Epithelial cell of proximal tubule (primary cell): Measurements from ENCODE around the gene MGAT5. TPM values are rescaled to one million over a fixed set of nuclear protein-coding genes. Genes with fewer than 3 reads are reported as not detected.

Experiments used
- DNase-seq: peaks from one replicate; pipeline ENCODE4 v3.0.0-alpha.2; 2011; ENCODE audit warnings: low read depth
- H3K4me3 ChIP-seq: 2 replicates; pipeline ENCODE4 v1.5.1; 2011; ENCODE audit warnings: low read depth, mild to moderate bottlenecking, low read length
- total RNA-seq: library from RNA; depleted of rRNA; stranded (reverse); fragments of >200 nt; gene quantifications from 2 replicates; pipeline ENCODE4 v1.2.3, GENCODE V29; 2015
- TF ChIP-seq, protein P1 (sequence below): conservative IDR thresholded peaks from 2 replicates; pipeline ENCODE4 v1.5.1; 2012; ENCODE audit warnings: low read depth, mild to moderate bottlenecking, low read length

MGAT5 gene
- total RNA-seq, 1 donor from 2014 or later: 34.0 TPM

DNA sequence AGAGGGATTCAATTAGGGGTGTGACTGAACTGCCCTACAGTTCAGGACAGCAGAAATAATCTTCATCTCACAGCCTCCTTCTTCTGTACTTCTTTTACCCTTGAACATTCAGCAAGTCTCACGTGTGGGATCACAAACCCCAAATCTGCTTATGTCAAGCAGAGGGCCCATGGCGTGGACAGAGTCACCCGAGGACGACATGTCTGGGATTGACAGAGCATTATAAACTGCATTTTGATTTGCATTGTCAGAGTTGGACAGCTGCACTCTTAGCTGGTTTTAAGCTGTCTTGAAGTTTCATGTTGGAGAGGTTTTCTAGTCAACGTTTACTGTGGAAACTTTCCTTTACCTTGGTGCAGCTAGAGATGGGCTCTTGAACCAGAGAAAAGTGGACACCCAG, 26.4 kb downstream of the MGAT5 start:
- H3K4me3 ChIP-seq: no peak overlapping the region
- TF ChIP-seq, protein P1, sequence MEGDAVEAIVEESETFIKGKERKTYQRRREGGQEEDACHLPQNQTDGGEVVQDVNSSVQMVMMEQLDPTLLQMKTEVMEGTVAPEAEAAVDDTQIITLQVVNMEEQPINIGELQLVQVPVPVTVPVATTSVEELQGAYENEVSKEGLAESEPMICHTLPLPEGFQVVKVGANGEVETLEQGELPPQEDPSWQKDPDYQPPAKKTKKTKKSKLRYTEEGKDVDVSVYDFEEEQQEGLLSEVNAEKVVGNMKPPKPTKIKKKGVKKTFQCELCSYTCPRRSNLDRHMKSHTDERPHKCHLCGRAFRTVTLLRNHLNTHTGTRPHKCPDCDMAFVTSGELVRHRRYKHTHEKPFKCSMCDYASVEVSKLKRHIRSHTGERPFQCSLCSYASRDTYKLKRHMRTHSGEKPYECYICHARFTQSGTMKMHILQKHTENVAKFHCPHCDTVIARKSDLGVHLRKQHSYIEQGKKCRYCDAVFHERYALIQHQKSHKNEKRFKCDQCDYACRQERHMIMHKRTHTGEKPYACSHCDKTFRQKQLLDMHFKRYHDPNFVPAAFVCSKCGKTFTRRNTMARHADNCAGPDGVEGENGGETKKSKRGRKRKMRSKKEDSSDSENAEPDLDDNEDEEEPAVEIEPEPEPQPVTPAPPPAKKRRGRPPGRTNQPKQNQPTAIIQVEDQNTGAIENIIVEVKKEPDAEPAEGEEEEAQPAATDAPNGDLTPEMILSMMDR: no peak

DNA sequence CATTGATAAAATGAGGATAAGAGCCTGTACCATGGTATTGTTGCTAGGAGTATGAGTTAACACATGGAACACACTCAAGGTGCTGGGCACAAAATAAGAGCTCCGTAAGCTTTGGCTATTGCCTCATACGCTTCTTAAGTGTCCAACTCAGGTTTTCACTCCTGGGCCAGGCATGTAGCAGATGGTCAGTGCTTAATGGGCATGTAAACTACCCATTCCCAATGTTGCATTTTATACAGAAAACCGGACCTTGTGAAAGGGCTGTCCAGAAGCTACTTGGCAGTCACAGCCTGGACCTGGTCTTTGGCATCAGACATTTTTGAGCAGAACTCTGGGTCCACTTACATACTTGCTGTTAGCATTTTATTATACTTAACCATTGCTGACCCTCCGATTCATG, 26.9 kb downstream of the MGAT5 start:
- DNase-seq: no peak
- H3K4me3 ChIP-seq: no peak overlapping the region
- TF ChIP-seq, protein P1: no peak

More for the DNA sequence above, 26.4 kb downstream of the MGAT5 start:
- DNase-seq: no peak

DNA sequence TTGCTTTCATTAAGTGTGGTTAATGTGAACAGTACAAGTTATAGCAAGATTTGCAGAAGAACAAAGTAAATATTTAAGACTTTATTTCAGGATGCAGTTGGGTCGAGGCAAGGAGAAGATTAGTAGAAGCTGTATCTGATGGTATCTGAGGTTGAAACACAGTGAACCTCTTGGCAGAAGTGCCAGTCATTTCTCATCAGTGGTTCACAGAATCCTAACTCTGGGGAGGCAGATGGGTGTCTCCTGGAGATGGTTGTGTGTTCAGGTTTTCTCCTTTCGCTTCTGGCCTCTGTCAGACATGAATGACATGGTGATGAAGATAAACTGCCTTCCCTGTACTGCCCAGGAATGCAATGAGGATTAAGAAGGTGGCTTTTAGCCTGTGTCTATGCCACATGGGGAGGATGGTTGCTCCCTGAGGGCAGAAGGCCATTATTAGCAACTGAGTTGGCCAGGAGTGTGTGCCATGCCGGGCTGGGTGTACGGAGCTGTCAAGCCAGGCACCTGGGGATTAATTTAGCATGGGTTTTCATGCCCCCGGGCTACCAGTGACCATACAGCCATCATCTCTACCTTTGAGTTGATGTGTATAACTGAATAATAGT, 28.0 kb downstream of the MGAT5 start:
- DNase-seq: no peak
- TF ChIP-seq, protein P1: no peak
- no peak overlapping the region for H3K4me3 ChIP-seq

DNA sequence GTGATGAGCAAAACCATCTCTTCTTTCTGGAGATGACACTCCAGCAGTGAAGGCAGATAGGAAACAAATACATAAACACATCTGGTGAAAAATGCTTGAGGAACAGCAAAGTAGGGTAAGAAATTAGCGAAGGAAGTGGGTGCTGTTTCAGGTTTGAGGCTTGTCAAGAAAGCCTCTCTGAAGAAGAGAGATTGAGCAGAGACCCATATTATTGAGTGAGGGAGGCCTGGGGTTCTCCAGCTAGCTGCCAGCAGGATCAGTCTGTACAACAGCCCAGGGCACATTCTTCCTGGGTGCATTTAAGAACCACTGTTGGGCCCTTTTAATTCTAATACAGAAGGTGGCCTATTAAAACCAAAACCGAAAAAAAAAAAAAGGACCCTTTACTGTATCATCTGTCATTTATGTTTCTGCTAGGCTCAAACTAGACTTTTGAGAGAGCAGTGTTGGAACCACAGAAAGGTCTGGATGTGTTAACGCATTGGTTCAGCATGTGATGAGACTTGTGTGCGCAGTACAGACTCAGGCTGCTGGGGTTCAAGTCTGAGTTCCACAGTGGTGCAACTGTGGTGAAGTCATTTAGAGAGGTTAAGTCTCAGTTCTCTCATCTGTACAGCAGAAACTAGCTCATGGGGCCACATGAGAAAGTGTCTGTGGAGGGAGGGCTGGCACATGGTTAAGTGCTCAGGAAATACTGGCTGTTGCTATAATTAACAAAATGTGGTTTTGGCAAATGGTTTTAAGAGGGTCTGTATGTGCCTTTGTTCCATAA, 28.9 kb downstream of the MGAT5 start:
- TF ChIP-seq, protein P1: no peak
- H3K4me3 ChIP-seq: no peak overlapping the region
- DNase-seq: no peak

DNA sequence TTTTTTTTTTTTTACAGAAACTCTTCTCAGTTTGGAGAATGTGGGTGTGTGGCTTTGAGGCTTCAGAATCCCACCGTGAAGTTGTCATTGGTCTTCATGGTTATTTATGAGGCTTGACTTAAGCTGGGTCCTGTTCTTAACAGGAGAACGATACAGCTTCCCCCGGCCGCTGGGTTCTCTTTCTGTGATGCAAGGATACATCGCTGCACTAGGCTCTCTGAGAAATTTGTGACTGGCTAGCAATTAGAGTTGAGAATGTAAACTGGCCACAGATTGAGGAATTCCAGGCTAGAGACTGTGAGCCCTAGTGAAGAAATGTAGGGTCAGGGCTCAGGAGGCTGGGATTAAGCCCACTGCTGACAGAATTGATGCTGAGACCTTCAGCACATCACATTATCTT, 29.8 kb downstream of the MGAT5 start:
- DNase-seq: no peak
- H3K4me3 ChIP-seq: no peak overlapping the region
- TF ChIP-seq, protein P1: no peak

DNA sequence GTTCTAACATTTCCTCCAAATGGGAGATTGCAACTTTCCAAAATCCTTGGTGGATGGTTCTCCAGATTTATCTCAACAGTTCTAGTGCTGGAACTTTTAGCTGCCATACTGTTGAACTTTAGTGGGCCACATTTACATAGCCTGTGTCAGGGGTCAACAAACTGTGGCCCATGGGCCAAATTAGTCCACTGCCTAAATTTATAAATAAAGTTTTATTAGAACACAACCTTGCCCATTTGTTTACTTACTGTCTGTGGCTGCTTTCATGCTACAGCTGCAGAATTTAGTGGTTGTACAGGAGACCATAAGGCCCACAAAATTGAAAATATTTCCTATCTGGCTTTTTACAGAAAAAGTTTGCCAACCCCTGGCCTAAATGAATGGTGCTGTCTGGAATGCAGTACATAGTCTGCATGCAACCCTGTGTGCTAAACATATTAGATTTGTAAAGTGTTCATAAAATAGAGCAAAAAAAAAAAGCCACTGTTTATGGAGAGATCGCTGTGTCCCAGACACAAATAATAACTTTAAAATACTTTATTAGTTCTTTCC, 30.3 kb downstream of the MGAT5 start:
- no peak overlapping the region for H3K4me3 ChIP-seq
- DNase-seq: no peak
- TF ChIP-seq, protein P1: no peak

DNA sequence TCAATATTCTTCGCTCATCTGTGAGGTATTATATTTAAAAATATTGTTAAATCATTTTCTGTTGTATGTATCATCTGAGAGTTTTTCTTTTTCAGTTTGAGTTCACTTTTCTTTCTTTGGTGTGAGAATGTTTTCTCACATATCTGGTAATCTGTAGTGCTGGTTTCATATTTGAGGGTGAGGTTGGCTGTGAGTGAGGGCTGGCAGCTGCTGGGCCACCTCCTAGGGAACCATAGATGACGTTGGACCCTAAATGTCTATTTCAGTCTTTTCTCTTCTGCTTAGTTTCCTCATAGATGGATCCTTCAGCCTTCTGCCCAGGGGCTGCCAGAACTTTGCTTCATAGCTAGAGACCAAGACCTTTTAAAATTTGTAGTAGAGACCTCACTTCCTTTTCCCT, 33.5 kb downstream of the MGAT5 start:
- DNase-seq: no peak
- TF ChIP-seq, protein P1: no peak
- H3K4me3 ChIP-seq: no peak overlapping the region
